ENCODE measurements around the gene TLR4. TPM values are rescaled to one million over a fixed set of nuclear protein-coding genes. Genes with fewer than 3 reads are reported as not detected.

The TLR4 gene
- total and polyA plus RNA-seq, 2 of the 4 experiments (the other 2 are of a cell fraction): under 0.01 TPM; not detected in 1

GRCh38 chr9:117707561-117707960 lies 3.4 kb downstream of the TLR4 start:
- dilution Hi-C loops (cut with HindIII; ENCODE audit: low sequenced_read_pairs, unreplicated experiment): no loop called here
- Histone ChIP-seq H3K9ac (ENCODE audit: low read depth, low read length) (no peak overlapping the region), H2AFZ (replicated peaks; ENCODE audit: low read length, poor library complexity) (no peak overlapping the region), H3K9me3 (ENCODE audit: control insufficient read depth, insufficient read depth, low read length) (peaks cover 8% of the 10 kb centered on the region; the same call in 1 of the 2 replicates), H2AK9ac (replicated peaks; ENCODE audit: low read depth, low read length, poor library complexity) (no peak overlapping the region), H3K14ac (replicated peaks; ENCODE audit: low read depth, low read length) (no peak overlapping the region), H4K5ac (ENCODE audit: low read depth, low read length) (no peak overlapping the region), H3K56ac (ENCODE audit: extremely low read depth, insufficient read depth, low read length) (no peak overlapping the region), H3K23ac (ENCODE audit: low read depth, low read length) (no peak overlapping the region), H3K27ac (ENCODE audit: insufficient read depth, low read length) (no peak overlapping the region), H4K8ac (ENCODE audit: low read depth in 2 of 2, low read length in 2 of 2) (no peak overlapping the region), H2BK5ac (ENCODE audit: low read depth, low read length, poor library complexity, severe bottlenecking) (no peak overlapping the region), H2AK5ac (ENCODE audit: low read depth, low read length) (no peak overlapping the region), H3K4me3 (ENCODE audit: insufficient read depth, low read depth, low read length) (no peak overlapping the region), H4K91ac (ENCODE audit: insufficient read depth, low read depth, low read length) (no peak overlapping the region), H3K36me3 (ENCODE audit: control insufficient read depth, insufficient read depth, low read length) (no peaks in the 10 kb centered on the region), H3K27me3 (ENCODE audit: control insufficient read depth, insufficient read depth, low read length) (no peaks in the 10 kb centered on the region), H3K4me1 (ENCODE audit: control insufficient read depth, insufficient read depth, low read length) (no peaks in the 10 kb centered on the region), H2BK15ac (ENCODE audit: low read depth, low read length) (no peak overlapping the region), H2BK120ac (ENCODE audit: low read depth, low read length) (no peak overlapping the region), H3K79me1 (ENCODE audit: low read depth in 1 of 2, low read length in 2 of 2) (no peaks in the 10 kb centered on the region), H3K18ac (ENCODE audit: low read depth, low read length) (no peak overlapping the region), H3K9me1 (ENCODE audit: insufficient read depth, low read length) (no peaks in the 10 kb centered on the region), H3K4ac (ENCODE audit: low read depth, low read length) (no peak overlapping the region), H4K20me1 (ENCODE audit: insufficient read depth, low read length) (no peaks in the 10 kb centered on the region), H2BK20ac (ENCODE audit: low read depth, low read length) (no peak overlapping the region), H3K4me2 (ENCODE audit: low read depth, low read length) (no peak overlapping the region)
- POLR2A ChIA-PET (ENCODE audit: unreplicated experiment): no interaction called here
- BruUV-seq (replicated peaks): no TSS peak
- CTCF ChIA-PET: no interaction called here
- intact Hi-C loops (cut with micrococcal nuclease): no loop called here
- DNase-seq: no peak
- TF ChIP-seq RFX5 (IDR thresholded peaks at IDR 0.05; ENCODE audit: low read depth, low read length) (no peak), NFE2L2 (IDR thresholded peaks at IDR 0.05; ENCODE audit: low read depth, low read length) (no peak), CHD1 (IDR thresholded peaks at IDR 0.05; ENCODE audit: low read depth, low read length) (no peak), SMC3 (IDR thresholded peaks at IDR 0.05; ENCODE audit: low read depth, low read length) (no peak), RAD21 (IDR thresholded peaks at IDR 0.05; ENCODE audit: low read length) (no peak), FOS (IDR thresholded peaks at IDR 0.05; ENCODE audit: low read depth, low read length) (no peak), POLR2A (IDR thresholded peaks at IDR 0.05; ENCODE audit: low read depth, low read length) (no peak), MXI1 (IDR thresholded peaks at IDR 0.05; ENCODE audit: borderline replicate concordance, low read depth, low read length) (no peak), MAFK (IDR thresholded peaks at IDR 0.05; ENCODE audit: low read depth, low read length) (no peak), BHLHE40 (IDR thresholded peaks at IDR 0.05; ENCODE audit: low read depth, low read length) (no peak), RCOR1 (IDR thresholded peaks at IDR 0.05; ENCODE audit: insufficient replicate concordance, low read length) (no peak), CEBPB (IDR thresholded peaks at IDR 0.05; ENCODE audit: low read depth, low read length) (no peak)
- TF ChIP-seq, protein P1, sequence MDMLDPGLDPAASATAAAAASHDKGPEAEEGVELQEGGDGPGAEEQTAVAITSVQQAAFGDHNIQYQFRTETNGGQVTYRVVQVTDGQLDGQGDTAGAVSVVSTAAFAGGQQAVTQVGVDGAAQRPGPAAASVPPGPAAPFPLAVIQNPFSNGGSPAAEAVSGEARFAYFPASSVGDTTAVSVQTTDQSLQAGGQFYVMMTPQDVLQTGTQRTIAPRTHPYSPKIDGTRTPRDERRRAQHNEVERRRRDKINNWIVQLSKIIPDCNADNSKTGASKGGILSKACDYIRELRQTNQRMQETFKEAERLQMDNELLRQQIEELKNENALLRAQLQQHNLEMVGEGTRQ (IDR thresholded peaks at IDR 0.05; ENCODE audit: low read depth, low read length): no peak
- TF ChIP-seq, protein P2, sequence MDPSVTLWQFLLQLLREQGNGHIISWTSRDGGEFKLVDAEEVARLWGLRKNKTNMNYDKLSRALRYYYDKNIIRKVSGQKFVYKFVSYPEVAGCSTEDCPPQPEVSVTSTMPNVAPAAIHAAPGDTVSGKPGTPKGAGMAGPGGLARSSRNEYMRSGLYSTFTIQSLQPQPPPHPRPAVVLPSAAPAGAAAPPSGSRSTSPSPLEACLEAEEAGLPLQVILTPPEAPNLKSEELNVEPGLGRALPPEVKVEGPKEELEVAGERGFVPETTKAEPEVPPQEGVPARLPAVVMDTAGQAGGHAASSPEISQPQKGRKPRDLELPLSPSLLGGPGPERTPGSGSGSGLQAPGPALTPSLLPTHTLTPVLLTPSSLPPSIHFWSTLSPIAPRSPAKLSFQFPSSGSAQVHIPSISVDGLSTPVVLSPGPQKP (IDR thresholded peaks at IDR 0.05; ENCODE audit: borderline replicate concordance, low read depth, low read length): no peak
- TF ChIP-seq, protein P3, sequence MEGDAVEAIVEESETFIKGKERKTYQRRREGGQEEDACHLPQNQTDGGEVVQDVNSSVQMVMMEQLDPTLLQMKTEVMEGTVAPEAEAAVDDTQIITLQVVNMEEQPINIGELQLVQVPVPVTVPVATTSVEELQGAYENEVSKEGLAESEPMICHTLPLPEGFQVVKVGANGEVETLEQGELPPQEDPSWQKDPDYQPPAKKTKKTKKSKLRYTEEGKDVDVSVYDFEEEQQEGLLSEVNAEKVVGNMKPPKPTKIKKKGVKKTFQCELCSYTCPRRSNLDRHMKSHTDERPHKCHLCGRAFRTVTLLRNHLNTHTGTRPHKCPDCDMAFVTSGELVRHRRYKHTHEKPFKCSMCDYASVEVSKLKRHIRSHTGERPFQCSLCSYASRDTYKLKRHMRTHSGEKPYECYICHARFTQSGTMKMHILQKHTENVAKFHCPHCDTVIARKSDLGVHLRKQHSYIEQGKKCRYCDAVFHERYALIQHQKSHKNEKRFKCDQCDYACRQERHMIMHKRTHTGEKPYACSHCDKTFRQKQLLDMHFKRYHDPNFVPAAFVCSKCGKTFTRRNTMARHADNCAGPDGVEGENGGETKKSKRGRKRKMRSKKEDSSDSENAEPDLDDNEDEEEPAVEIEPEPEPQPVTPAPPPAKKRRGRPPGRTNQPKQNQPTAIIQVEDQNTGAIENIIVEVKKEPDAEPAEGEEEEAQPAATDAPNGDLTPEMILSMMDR (conservative IDR thresholded peaks at IDR 0.05; ENCODE audit: low read depth, low read length): no peak
- WGBS, 2 experiments (ENCODE audit: extremely low coverage in 2 of 2, insufficient read length in 1 of 2): no CpG with 5 or more reads among the region's 1 CpG
- in situ Hi-C loops (cut with MboI; ENCODE audit: low sequenced_read_pairs): no loop called here
- ATAC-seq (ENCODE audit: low read depth): no peak
